HEK293 (cell line): ENCODE measurements around the gene PDLIM1.

Experiments used
- CTCF ChIA-PET: fragments of 350-600 bp; formaldehyde crosslinking; extraction: SDS; loops from one replicate; lab custom pipeline; 2021; ENCODE audit warnings: antibody characterized with exemption; lab: Yijun Ruan, JAX
- POLR2A ChIA-PET: fragments of 300-600 bp; formaldehyde crosslinking; extraction: SDS; loops from one replicate; lab custom pipeline; 2020; ENCODE audit warnings: antibody characterized with exemption, inconsistent platforms; lab: Yijun Ruan, JAX
- H3K27ac ChIP-seq: fragments of 200-500 bp; sonication (Bioruptor generic); 2 replicates; pipeline ENCODE4 v1.5.1; 2014; ENCODE audit warnings: low read depth, low read length, control low read depth, inconsistent platforms; ENCODE audit errors: extremely low read depth
- H3K36me3 ChIP-seq, 2 experiments: fragments of 200-500 bp in 1 of 2; sonication (Bioruptor generic) in 1 of 2; 1 replicate in 1 of 2; 2 replicates in 1 of 2; pipeline ENCODE4 v1.5.1; 2014 to 2017; ENCODE audit warnings: inconsistent platforms in 2 of 2, low read length in 2 of 2; ENCODE audit not compliant: control insufficient read depth in 2 of 2, insufficient read depth in 1 of 2
- H3K4me1 ChIP-seq: fragments of 200-500 bp; sonication (Bioruptor generic); 2 replicates; pipeline ENCODE4 v1.5.1; 2014; ENCODE audit warnings: mild to moderate bottlenecking, low read length, inconsistent platforms; ENCODE audit not compliant: control insufficient read depth, insufficient read depth
- H3K4me3 ChIP-seq: 2 replicates; pipeline ENCODE4 v1.5.1; 2011; ENCODE audit warnings: low read depth, mild to moderate bottlenecking, control low read depth, low read length, moderate library complexity
- H3K9me3 ChIP-seq: fragments of 200-500 bp; sonication (Bioruptor generic); 2 replicates; pipeline ENCODE4 v1.5.1; 2014; ENCODE audit warnings: low read depth, low read length, inconsistent platforms; ENCODE audit not compliant: control insufficient read depth, insufficient read depth
- GFI1B ChIP-seq: fragments of 450-650 bp; formaldehyde crosslinking; IDR thresholded peaks from 2 replicates; pipeline ENCODE4 v1.5.1; 2016; ENCODE audit warnings: missing biosample characterization, missing genetic modification characterization
- HOXC10 ChIP-seq: sonication (generic); formaldehyde crosslinking; IDR thresholded peaks from 2 replicates; pipeline ENCODE4 v1.8.1; 2023; ENCODE audit warnings: mild to moderate bottlenecking, missing genetic modification reagents
- OSR2 ChIP-seq: fragments of 450-650 bp; formaldehyde crosslinking; IDR thresholded peaks from 2 replicates; pipeline ENCODE4 v1.5.1; 2016; ENCODE audit warnings: missing biosample characterization, missing genetic modification characterization
- PRDM1 ChIP-seq: fragments of 450-650 bp; formaldehyde crosslinking; IDR thresholded peaks from 2 replicates; pipeline ENCODE4; 2016; ENCODE audit warnings: missing biosample characterization, missing genetic modification characterization
- SCRT2 ChIP-seq: fragments of 450-650 bp; formaldehyde crosslinking; IDR thresholded peaks from 2 replicates; pipeline ENCODE4 v1.5.1; 2016; ENCODE audit warnings: missing biosample characterization, missing genetic modification characterization
- ZBTB26 ChIP-seq: fragments of 450-650 bp; formaldehyde crosslinking; optimal IDR thresholded peaks from 2 replicates; pipeline ENCODE3; 2016; ENCODE audit warnings: missing biosample characterization, mild to moderate bottlenecking, missing genetic modification characterization
- ZBTB49 ChIP-seq: fragments of 450-650 bp; formaldehyde crosslinking; IDR thresholded peaks from 2 replicates; pipeline ENCODE4 v1.5.1; 2016; ENCODE audit warnings: missing biosample characterization, missing genetic modification characterization, low read depth
- ZIC2 ChIP-seq: fragments of 450-650 bp; formaldehyde crosslinking; IDR thresholded peaks from 2 replicates; pipeline ENCODE4 v1.5.1; 2016; ENCODE audit warnings: missing biosample characterization, missing genetic modification characterization
- ZNF184 ChIP-seq: fragments of 450-650 bp; IDR thresholded peaks from 2 replicates; pipeline ENCODE4 v1.5.1; 2018; ENCODE audit warnings: missing biosample characterization, mild to moderate bottlenecking, missing genetic modification characterization
- ZNF335 ChIP-seq: fragments of 450-650 bp; formaldehyde crosslinking; conservative IDR thresholded peaks from 2 replicates; pipeline ENCODE4 v1.5.1; 2016; ENCODE audit warnings: missing biosample characterization, missing genetic modification characterization
- ZNF362 ChIP-seq: fragments of 450-650 bp; formaldehyde crosslinking; IDR thresholded peaks from 2 replicates; pipeline ENCODE4 v1.5.1; 2016; ENCODE audit warnings: missing biosample characterization, missing genetic modification characterization
- ZNF366 ChIP-seq: fragments of 450-650 bp; formaldehyde crosslinking; conservative IDR thresholded peaks from 2 replicates; pipeline ENCODE4 v1.5.1; 2016; ENCODE audit warnings: missing biosample characterization, missing genetic modification characterization
- ZNF37A ChIP-seq: fragments of 450-650 bp; IDR thresholded peaks from 2 replicates; pipeline ENCODE4 v1.5.1; 2018; ENCODE audit warnings: missing biosample characterization, missing genetic modification characterization
- ZNF600 ChIP-seq: fragments of 450-650 bp; formaldehyde crosslinking; IDR thresholded peaks from 2 replicates; pipeline ENCODE4 v1.5.1; 2016; ENCODE audit warnings: missing biosample characterization, missing genetic modification characterization
- ZNF792 ChIP-seq: fragments of 450-650 bp; formaldehyde crosslinking; IDR thresholded peaks from 2 replicates; pipeline ENCODE4 v1.5.1; 2016; ENCODE audit warnings: missing biosample characterization, missing genetic modification characterization
- ZSCAN16 ChIP-seq: fragments of 450-650 bp; formaldehyde crosslinking; IDR thresholded peaks from 2 replicates; pipeline ENCODE4 v1.5.1; 2016; ENCODE audit warnings: missing biosample characterization, missing genetic modification characterization
- TF ChIP-seq, protein P1 (sequence below): IDR thresholded peaks from 2 replicates; pipeline ENCODE4 v1.6.1; 2011; ENCODE audit warnings: mild to moderate bottlenecking, low read depth, low read length, borderline replicate concordance
- TF ChIP-seq, protein P2 (sequence below): fragments of 450-650 bp; formaldehyde crosslinking; IDR thresholded peaks from 2 replicates; pipeline ENCODE4 v1.5.1; 2017; ENCODE audit warnings: missing biosample characterization, missing genetic modification characterization
- TF ChIP-seq, protein P3 (sequence below): fragments of 450-650 bp; formaldehyde crosslinking; IDR thresholded peaks from 2 replicates; pipeline ENCODE4 v1.5.1; 2017; ENCODE audit warnings: missing biosample characterization, mild to moderate bottlenecking, missing genetic modification characterization, moderate library complexity

Gene PDLIM1

DNA sequence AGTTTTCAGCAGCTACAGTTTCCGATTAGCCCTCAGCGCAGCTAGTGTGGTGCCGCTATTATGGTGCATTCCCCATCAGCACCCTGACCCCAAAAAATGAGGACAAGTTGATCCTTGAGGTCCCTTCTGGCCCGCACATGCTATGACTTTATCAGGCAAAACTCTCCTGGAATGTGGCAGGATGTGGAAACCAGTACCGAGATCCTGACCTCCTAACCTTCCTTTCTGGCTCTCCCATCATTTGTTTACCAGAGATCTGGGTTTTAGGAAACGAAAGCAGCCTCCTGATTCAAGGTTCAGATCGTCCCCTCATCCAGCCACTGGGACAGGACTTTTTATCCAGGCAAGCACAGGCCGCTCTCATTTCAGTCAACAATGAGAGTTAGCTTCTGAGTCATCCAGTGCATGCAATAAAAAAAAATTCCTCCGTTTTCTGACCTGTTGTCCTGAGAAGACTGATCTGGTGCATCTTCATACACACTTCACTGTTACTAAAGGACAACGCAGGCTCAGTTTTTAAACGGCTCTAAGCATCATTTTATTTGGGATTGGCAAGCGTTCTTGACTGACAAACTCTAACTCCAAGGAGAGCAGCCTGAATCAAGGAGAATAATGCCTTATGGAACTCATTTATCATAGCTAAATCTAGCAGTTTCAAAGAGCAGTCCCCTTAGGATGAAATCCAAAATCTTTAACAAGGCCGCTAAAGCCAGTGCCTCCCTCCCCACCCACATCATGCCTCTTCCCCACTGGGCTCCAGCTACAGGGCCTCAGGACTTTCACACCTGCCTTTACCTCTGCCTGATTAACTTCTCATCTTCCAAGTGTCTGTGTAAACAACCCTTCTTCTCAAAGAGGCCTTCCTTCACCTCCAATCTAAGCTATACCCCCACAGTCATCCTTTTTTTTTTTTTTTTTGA lies 17.1 kb downstream of the PDLIM1 start:
- Histone ChIP-seq H3K4me1 (peaks cover 9% of the 10 kb centered on the region; the same call in 1 of the 2 replicates), H3K9me3 (no peaks in the 10 kb centered on the region), H3K27ac (no peak overlapping the region), H3K4me3 (no peak overlapping the region), H3K36me3 (peaks cover 4 to 16% of the 10 kb centered on the region in 2 experiments; a peak in 2 of 3 replicates)
- TF ChIP-seq ZNF600: peak; percentile 39; the same call in 1 of the 2 replicates
- peak; percentile 89 for TF ChIP-seq SCRT2 (tag by site-specific recombination)
- no peak for TF ChIP-seq ZNF184 (tag by site-specific recombination)
- TF ChIP-seq ZNF335: peak; percentile 65
- TF ChIP-seq ZNF366 (tag by site-specific recombination): peak; percentile 54; the same call in 1 of the 2 replicates
- 0 out of 2 replicates have a peak, but pooled peaks have one; percentile 26 for TF ChIP-seq PRDM1
- TF ChIP-seq, protein P1, sequence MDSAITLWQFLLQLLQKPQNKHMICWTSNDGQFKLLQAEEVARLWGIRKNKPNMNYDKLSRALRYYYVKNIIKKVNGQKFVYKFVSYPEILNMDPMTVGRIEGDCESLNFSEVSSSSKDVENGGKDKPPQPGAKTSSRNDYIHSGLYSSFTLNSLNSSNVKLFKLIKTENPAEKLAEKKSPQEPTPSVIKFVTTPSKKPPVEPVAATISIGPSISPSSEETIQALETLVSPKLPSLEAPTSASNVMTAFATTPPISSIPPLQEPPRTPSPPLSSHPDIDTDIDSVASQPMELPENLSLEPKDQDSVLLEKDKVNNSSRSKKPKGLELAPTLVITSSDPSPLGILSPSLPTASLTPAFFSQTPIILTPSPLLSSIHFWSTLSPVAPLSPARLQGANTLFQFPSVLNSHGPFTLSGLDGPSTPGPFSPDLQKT: no peak
- TF ChIP-seq ZNF362: peak; percentile 54; the same call in 1 of the 2 replicates
- TF ChIP-seq ZBTB49: no peak
- TF ChIP-seq GFI1B: no peak
- ChIA-PET POLR2A (interaction anchor here (0.6 to 1.4 kb wide), 3 partner anchors 9 to 728 kb away, joined by 3 to 4 read pairs (median 4); partner anchors contain the start of gene HELLS), CTCF (interaction anchor here (0.5 to 1.3 kb wide), 5 partner anchors 12 to 89 kb away, joined by 3 to 6 read pairs (median 4); no protein-coding TSS in a partner anchor)

DNA sequence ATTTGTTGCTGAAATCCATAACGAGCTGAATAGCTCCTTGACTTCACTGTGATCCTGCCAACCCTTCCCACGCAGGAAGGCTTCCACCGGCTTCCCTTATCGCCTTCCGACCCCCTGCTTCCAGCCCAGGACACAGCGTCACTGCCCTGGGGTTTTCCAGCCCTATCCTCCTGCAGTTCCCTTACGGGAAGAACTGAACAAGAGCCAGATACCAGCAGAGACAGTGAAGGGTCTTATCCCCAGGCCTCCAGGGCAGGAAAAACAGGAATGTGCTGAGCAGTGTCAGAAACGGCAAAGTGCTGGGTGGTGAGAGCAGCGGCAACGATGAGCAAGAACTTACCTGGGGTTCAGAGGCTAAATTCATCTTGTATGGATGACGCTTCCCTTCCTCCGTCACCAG lies 22.4 kb downstream of the PDLIM1 start:
- Histone ChIP-seq H3K9me3 (no peaks in the 10 kb centered on the region), H3K27ac (no peak overlapping the region), H3K4me1 (peaks cover 16% of the 10 kb centered on the region), H3K4me3 (no peak overlapping the region), H3K36me3 (peaks cover 10 to 36% of the 10 kb centered on the region in 2 experiments)
- CTCF ChIA-PET: no interaction called here
- POLR2A ChIA-PET: no interaction called here
- TF ChIP-seq HOXC10 (CRISPR knock-in tag) (no peak), OSR2 (tag by site-specific recombination) (no peak), ZSCAN16 (tag by site-specific recombination) (no peak), ZNF37A (tag by site-specific recombination) (no peak), ZNF792 (no peak), ZBTB26 (tag by site-specific recombination) (no peak), PRDM1 (no peak), ZIC2 (tag by site-specific recombination) (peak; percentile 59), ZNF600 (peak; percentile 86)
- TF ChIP-seq, protein P2, sequence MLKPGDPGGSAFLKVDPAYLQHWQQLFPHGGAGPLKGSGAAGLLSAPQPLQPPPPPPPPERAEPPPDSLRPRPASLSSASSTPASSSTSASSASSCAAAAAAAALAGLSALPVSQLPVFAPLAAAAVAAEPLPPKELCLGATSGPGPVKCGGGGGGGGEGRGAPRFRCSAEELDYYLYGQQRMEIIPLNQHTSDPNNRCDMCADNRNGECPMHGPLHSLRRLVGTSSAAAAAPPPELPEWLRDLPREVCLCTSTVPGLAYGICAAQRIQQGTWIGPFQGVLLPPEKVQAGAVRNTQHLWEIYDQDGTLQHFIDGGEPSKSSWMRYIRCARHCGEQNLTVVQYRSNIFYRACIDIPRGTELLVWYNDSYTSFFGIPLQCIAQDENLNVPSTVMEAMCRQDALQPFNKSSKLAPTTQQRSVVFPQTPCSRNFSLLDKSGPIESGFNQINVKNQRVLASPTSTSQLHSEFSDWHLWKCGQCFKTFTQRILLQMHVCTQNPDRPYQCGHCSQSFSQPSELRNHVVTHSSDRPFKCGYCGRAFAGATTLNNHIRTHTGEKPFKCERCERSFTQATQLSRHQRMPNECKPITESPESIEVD (tag by site-specific recombination): no peak
- TF ChIP-seq, protein P3, sequence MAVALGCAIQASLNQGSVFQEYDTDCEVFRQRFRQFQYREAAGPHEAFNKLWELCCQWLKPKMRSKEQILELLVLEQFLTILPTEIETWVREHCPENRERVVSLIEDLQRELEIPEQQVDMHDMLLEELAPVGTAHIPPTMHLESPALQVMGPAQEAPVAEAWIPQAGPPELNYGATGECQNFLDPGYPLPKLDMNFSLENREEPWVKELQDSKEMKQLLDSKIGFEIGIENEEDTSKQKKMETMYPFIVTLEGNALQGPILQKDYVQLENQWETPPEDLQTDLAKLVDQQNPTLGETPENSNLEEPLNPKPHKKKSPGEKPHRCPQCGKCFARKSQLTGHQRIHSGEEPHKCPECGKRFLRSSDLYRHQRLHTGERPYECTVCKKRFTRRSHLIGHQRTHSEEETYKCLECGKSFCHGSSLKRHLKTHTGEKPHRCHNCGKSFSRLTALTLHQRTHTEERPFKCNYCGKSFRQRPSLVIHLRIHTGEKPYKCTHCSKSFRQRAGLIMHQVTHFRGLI (tag by site-specific recombination): no peak
